HG03469 (cell line): ENCODE data around the gene ENGASE.

Source experiments
- ATAC-seq: cut with Tn5 transposase; IDR thresholded peaks from one replicate; pipeline ENCODE4 v1.9.1; 2021; ENCODE audit warnings: mild to moderate bottlenecking, moderate library complexity, moderate number of reproducible peaks; ENCODE audit not compliant: unreplicated experiment

The ENGASE gene

DNA sequence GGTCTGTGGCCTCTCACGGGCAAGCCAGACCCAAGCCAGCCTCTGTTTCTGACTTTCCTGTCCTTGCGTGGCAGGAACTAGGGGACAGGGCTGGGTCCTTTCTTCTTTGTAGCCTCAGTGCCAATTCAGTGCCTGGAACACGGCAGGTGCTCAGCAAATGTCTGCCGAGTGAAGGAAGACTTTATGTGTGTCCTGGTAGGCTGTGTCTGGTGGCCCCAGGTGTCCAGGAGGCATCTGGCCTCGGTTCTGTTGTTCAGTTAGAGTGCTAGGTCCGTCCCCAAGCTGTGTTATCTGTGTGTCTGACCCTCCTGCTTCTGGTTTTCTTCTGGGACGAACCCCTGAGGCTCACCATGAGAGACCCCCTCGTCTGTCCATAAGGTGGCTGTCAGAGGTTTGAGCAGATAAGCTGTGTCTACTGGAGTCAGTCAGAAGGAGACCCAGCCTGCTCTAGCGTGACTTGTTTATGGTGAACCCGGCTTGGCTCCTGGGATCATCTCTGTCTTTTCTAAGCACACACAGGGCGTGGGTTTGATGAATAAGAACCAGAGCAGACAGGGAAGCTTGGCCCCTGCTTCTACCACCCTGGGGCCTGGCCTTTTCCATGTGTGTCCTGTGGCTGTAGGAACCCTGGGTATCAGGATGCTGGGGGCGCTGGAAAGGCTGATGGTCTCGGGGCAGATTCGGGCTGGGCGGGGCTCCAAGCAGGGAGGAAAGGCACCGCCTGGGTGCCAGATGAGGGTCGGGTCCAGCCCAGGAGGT lies 39.3 kb downstream of the ENGASE start:
- ATAC-seq, result no peak

DNA sequence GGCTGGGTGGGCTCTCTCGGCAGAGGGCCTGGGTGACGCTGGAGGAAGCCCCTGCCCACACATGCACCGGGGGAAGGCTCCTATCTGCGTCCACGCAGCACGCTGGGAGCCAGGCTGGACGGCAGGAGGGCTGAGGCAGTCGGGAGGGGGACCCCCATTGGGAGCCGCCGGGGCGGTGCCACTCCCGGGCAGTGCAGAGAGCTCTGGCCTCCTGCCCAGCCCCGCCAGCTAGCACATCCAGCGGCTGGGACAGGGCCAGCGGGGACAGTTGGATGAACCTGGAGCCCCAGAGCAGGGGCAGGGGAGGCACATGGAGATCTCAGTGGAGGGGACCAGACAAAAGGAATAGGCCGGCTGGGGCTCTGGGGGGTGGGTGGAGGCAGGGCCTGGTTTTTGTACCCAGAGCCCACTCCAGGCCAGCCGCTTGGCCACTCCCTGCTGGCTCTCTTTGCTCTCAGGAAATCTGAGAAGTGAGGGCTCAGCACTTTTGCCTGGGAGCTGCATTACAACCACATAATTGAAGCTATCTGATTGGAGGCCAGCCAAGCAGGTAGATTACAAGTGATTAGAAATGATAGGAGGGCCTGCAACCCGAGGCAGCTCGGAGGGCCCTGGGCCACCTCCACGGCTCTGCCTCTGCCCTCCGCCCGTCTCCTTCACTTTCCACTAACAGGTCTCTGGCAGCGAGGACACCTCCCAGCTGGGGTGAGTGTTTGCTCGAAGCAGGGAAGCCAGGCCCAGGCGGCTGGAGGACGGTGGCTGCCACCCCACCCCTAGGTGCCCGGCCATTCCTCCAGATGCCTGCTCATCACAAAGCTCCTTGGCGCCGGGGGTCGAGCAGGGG lies 40.1 kb downstream of the ENGASE start:
- ATAC-seq, result no peak

DNA sequence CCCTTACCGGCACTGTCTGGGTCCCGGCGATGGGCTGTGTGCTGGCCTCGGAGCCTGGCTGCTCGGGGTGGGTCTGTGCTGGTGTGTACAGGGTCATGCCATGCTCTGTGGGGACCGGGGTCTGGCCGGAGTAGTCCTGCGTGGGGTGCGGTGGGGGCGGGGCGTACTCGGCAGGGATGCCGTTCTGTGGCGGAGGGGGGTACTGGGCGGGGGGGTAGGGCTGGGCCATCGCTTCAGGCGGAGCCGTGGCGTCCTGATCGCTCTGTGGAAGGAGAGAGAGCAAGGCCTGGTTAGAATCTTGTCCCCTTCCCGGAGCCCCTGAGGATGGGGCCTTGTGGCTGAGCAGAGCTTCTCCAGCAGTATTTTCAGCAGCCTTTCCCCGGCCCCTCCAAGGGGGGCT lies 40.9 kb downstream of the ENGASE start:
- ATAC-seq, result no peak

DNA sequence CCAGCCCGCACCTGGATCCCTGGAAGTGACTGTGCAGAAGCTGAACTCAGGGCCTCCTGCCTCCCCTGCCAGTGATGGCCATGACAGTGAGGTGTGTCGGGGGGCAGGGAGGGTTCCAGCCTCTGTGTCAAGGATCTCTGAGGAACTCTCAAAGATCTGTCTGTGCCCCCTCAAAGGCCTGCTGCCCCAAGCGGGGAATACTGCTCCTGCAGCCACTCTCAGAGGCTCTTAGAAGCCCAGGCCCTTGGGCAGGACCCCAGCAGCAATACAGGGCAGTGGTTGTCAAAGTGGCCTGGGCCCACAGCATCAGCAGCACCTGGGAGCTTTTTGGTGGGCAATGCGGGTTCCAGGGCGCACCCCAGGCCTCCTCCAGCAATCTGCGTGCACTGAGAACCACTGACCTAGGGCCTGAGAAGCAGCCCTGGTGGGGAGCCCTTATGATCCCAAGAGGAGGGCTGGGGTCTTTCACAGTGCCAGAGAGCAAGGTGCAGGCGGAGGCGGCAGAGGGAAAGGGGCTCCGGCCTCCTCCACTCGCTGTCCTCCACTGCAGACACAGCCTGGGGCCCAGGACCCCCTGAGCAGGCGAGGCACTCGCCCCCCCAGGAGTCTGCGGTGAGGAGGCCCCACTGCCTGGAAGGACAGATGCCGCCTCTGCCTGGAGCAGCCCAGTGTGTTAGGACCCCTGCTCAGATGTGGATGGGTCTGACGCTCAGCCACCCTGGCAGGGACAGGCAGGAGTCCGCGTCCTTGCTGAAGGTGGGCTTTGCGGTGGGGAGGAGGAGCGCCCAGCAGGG lies 42.1 kb downstream of the ENGASE start:
- no peak for ATAC-seq

DNA sequence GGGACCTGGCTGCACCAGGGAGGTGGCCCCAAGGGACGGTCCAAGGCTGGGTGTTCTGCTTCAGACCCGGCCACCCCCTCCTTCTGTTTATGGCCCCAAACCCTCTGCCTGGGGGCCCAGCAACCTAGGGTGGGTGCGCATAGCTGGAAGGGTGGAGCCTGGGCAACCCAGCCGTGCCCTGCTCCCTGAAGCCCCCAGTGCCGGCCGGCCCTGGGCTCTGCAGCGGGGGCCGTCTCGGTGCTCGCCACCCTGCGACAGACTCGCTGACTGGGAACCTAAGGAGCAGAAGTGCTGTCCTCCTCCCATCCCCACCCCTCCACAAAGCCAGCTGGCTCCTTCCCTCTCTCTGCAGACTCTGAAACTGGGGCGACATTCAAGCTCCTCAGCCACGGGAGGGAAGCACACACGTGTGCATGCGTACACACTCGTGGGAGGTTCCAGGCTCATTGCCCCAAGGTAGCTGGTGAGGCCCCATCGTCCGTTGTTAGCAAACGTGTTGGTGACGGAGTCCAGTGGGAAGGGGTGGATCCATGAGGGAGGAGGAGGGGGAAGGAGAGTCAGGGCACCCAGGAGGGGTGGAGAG lies 43.4 kb downstream of the ENGASE start:
- ATAC-seq, result no peak

DNA sequence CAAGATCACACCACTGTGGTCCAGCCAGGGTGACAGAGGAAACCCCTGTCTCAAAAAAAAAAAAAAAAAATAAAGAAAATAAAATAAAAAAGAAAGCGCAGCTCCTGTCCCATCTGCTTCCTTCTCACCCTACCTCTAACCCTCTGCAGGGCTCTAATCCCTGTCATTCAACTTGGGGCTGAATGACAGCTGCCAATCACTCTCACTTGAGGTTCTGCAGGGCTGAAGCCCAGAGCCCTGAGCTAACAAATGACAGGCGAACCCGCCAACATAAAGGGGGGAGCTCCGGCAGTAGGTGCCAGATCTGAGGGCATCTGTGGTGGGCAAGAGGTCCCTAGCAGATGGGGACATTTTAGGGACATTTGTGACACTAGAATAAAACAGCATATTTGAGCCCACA lies 44.3 kb downstream of the ENGASE start:
- ATAC-seq, result no peak

DNA sequence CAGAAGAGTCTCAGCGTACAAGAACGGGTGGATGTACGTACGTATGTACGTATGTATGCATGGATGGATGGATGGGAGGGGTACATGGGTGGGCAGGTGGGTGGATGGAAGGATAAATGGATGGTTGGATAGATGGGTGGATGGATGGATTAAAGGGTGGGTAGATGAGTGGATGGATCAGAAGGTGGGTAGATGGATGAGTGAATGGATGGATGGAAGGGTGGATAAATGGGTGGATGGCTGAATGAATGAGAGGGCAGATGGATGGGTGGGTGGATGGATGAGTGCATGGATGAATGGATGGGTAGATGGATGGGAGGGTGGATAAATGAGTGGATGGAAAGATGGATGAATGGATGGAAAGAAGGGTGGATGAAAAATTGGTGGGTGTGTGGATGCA lies 45.6 kb downstream of the ENGASE start:
- no peak for ATAC-seq

DNA sequence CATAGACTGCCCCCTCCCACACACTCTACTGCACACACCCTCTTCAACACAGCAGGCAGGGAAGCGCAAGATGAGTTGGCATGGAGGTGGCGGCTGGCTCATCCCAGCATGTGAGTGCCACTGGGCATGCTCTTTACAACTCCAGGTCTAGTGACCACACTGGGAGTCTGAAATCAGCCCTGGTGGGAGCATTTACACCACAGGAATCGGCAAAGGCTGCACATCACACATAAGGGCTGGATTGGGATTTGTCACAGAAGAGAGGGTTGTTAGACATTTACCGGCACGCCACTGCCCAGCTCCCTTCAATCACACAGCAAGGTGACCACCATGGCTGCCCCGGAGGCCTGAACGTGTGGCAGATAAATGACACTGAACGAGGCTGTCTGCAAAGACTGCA lies 49.4 kb downstream of the ENGASE start:
- no peak for ATAC-seq

DNA sequence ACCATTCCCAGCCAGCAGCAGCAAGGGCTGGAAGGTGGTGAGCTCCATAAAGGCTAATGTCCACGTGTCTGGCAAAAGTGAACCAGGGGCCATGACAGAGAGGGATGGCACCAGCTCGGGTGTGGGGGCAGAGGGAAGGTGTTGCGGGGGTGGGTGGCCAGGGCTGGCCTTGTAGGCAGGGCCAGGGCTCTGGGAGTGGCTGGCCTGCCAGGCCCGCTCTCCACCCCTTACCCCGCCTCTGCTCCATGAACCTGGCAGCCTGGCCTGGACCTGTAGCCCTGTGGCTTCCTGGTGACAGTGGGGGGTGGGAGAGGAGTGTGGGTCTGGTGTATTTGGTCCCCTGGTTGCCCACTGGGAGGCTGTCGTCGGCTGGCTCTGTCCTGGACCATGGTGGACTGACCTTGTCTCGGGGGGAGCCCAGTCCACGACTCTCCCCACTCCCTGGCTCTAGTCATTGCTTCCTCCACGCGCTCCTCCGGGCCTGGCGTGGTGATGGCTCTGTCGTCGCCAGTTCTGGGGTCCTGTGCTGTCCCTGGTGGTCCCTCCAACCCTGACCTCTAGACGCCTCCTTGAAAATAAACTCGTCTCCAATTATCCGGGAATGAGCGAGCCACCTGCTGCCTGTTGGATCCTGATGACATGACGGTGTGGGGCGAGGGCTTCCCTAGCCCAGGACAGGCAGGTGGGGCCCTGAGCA lies 50.0 kb downstream of the ENGASE start:
- no peak for ATAC-seq

DNA sequence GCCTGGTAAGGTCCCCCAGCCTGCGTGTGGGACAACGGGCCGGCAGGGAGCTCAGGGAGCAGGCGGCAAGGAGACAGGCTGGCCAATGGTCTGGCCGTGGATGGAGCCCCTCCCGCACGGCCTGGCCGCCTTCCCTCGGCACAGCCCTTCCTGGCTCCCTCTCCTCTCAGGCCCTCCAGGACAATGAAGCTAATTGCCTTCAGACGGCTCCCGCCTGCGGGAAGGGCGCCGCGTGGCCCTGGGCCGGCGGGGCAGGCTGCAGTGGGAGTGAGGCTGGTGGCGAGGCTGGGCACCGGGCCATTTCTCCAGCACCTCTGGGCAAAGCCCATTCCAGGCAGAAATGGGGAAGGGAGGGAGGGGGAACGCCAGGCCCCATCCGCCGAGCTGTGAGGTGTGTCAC lies 50.9 kb downstream of the ENGASE start:
- ATAC-seq, result no peak

DNA sequence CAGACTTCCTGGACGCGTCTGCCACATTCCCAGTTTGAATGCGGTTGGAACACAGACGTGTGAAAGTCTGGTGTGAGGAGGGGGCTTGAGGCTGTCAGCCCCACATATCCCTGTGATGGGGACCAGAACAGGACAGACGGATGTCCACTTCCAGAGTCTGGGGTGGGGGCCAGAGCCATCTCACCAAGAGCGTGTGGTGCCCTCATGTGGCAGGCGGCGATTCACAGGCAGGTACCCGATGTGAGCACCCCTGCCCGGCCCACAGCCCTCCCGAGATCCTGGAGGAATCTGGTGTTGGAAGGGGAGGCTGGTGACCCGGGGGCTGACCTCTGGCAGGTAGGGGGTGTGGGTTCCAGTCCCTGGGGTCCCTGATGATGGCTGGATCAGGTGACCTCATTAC lies 51.5 kb downstream of the ENGASE start:
- no peak for ATAC-seq

DNA sequence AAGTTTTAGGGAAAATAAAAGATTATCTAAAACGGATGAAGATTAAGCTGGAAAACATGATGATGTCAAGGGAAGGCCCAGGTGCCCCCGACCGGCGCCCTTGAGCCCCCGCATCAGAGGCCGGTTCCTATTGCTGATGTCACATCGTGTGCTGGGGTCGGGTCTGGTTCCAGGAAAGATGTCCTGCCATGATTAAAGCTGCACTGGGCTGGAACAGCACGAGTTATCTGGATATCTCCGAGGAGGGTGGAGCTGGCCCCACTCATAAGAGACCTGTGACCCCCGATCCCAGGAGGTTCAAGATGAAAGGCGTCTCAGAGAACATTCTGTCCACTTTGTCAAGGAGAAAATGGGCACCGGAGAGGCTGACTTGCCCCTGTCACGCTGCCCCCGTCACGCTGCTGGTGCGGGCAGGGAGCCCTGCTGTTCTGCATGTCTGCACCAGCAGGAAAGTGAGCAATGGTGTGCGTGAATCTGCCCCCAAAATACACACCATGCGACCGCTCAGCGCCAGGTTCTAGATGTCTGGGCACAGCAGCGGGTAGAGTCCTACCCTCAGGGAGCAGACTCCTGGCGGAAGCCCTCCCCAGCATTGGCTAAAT lies 53.0 kb downstream of the ENGASE start:
- ATAC-seq, result no peak

DNA sequence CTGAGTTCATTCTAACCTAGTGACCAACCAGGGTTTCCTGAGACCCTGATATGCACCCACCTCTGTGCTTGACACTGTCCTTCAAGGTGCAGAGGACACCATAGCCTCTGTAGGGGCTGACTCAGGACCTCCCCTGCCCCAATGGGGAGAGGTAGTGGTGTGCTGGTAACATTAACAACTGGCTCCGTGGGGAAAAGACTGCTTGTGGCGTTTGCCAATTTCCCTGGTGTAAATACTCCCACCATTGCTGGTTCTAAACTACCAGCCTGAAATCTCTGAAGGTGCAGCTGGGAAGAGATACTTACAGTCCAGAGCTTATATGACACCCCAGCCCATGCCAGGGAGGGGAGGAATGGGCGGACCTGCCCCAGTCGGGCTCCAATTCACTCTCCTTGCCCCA lies 54.9 kb downstream of the ENGASE start:
- ATAC-seq, result no peak

DNA sequence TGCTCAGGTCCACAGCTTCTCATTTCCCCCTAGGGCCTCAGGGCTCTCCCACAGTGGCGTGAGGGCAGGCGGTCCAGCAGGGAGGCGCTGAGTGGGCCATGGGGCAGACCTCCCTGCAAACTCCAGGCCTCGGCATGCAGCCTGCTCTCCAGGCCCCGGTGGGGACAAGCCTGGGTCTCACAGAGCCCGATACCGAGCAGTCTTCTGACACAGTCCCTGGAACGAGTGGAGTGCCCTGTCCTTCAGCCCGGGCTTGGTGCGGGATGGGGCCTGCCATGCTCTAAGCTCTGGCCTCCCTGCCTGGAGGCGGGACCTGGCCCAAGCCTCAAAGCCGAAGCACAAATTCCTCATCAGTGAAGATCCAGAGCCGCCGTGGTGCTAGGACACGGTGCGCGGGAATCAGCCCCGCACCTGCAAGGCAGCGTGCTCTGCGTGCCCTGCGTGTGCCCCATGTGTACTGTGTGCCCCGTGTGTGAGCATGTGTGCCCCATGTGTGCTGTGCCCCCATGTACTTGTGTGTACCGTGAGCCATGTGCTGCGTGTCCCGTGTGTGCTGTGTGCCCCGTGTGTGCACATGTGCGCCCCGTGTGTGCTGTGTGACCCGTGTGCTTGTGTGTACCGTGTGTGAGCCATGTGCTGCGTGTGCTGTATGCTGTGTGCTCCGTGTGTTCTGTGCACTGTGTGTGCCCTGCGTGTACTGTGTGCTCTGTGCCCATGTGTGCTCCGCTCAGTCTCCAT lies 56.1 kb downstream of the ENGASE start:
- ATAC-seq, result no peak

DNA sequence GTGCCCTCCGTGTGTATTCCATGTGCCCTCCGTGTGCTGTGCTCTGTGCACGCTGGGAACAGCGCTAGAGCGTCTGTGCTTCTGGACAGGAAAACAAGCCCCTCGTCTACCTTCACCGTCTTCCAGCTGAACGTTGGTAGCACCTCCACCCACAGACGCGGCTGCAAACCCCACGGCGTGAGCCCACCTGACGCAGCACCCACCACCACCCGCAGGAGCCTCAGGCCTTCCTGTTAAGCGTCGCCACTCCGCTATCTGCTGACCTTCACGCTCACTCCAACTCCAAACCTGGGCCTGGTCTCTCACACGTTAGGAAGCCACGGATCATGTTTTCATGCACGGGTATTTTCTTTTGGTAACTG lies 56.6 kb downstream of the ENGASE start:
- no peak for ATAC-seq

DNA sequence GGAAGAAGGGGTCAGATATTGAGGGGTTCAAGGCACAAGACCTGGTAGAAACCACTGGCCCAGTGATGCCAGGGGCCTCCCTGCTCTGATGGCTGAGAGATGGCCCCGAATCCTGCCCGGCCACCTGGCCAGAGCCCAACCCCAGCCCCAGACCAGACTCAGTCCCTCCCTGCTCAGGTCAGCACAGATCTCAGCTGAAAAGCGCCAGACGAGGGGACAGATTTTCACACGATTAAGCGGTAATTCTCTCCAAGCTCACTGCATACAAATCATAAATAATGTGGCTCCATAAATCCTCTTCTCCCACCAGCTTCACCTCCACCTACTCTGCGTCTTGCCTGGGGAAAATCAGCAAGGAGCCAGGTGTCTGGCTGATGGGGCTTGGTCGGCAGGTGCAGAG lies 57.1 kb downstream of the ENGASE start:
- ATAC-seq, result no peak

DNA sequence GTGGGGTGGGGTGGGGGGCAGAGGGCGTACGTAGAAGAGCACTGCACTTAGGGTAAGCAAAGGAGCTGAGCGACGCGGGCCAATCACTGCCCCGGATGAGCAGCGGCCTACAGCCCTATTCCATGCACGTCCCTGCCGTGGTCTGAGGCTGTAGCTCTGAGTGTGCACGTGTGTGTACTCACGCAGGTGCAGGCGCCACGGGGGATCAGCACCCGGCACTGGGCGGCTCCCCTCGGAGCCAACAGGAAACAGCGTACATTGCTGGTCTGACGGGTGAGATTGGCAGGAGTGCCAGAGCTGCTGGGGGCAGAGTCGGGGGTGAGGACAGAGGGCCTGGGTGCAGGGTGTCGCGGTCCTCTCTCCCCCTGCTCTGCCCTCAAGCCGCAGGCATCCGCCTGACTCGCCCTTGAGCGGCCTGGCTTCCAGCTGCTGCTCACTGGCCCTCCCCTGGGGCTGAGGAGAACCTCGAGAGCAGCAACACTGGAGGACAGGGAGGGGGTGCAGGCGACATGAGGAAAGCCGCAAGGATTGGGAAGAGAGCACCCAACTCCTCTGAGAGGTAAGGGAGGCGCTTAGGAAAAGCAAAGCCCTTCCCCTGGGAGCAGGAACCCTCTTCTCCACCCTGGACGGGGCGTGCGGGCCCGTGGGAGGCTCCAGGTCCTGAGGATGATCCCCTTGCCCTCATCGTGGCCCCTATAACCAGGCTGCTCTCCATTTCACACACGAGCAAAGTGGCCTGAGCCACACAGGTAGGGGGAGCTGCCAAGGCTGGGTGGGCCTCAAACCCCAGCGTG lies 57.8 kb downstream of the ENGASE start:
- no peak for ATAC-seq

DNA sequence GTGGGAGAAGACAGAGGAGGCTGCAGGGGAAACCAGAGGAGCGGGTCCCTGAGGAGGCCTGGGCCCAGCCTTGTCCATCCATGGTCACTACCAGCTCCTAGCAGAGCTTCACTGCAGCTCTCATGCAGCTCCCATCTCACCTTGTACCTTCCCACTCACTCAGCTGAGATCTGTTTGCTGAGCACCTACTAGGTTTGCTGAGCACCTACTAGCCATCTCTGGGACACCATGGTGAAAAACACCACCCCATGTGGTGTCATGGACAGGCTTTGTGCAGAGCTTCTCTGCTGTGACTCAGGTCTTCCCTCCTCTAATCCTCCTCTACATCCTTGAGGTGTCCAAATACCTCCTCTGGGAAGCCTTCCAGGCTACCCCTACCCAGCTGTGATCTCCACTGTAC lies 58.6 kb downstream of the ENGASE start:
- no peak for ATAC-seq

DNA sequence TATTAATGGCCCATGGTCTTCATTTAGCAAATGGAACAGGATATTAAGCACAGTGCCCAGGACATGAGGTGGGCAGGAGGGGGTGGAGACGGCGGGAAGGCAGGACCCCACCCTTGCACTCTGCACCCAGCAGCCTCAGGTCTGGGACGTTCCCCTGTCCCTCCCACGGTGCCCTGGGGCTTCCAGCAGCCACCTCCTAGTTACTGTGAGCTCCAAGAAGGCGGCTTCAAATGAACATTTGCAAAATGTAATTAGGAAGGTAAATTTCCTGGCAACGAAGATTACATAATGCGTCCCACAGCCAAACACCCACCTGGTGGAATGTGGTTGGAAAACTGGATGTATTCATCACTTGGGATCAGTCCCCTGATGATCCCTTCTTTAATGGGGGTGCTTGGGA lies 59.4 kb downstream of the ENGASE start:
- no peak for ATAC-seq
